K562 (cell line): ENCODE data around the gene C7orf57. TPM values are rescaled to one million over a fixed set of nuclear protein-coding genes. Genes with fewer than 3 reads are reported as not detected.
A peak's percentile ranks its signal among the peaks of the same experiment; 100 is the strongest.

Source experiments
- ATAC-seq: fragments of 200-7000 bp; cut with Tn5 transposase; 3 replicates; pipeline ENCODE4 v1.9.1; 2020; ENCODE audit warnings: moderate library complexity
- BruUV-seq: library from RNA; stranded (reverse); fragments of 400-500 nt; replicated peaks from 2 replicates; lab custom pipeline; 2021; lab: Mats Ljungman, UMichigan
- CTCF ChIA-PET: fragments of 300-600 bp; formaldehyde crosslinking; extraction: SDS; loops from one replicate; lab custom pipeline; 2021; ENCODE audit warnings: low intra/inter-chr PET ratio; lab: Yijun Ruan, JAX
- POLR2A ChIA-PET: fragments of 300-600, 350-650 bp; sonication (Branson Sonifier 250); formaldehyde crosslinking; extraction: SDS; loops from one replicate; lab custom pipeline; 2021; ENCODE audit warnings: antibody characterized with exemption, inconsistent platforms; lab: Yijun Ruan, JAX
- DNase-seq, 4 experiments: peaks; one replicate each; pipeline versions ENCODE4 v3.0.0 to v3.0.0-alpha.2; 2011 to 2018; ENCODE audit warnings: low spot score in 3 of 4, mixed read lengths in 3 of 4; ENCODE audit errors: extremely low read depth in 1 of 4
- FAIRE-seq: peaks from 2 replicates; lab custom pipeline; 2011; peaks lifted over from hg19 to GRCh38; lab: Jason Lieb, UNC
- H2AFZ ChIP-seq: 2 replicates; pipeline ENCODE4 v1.6.0; 2011; ENCODE audit warnings: low read depth, low read length, control low read depth, inconsistent platforms
- H3K27ac ChIP-seq: fragments of 200-600 bp; 3 replicates; pipeline ENCODE4 v1.8.0; 2011; ENCODE audit warnings: low read depth, mild to moderate bottlenecking, control low read depth, inconsistent platforms, low read length, moderate library complexity, mixed read lengths; ENCODE audit errors: extremely low read depth
- H3K27me3 ChIP-seq, 2 experiments: fragments of 300-600 bp in 1 of 2; 2 replicates in 1 of 2; 3 replicates in 1 of 2; pipeline versions ENCODE4 v1.6.0 to v1.8.0; 2011; ENCODE audit warnings: inconsistent platforms in 2 of 2, low read length in 2 of 2, mild to moderate bottlenecking in 1 of 2, mixed read lengths in 1 of 2, moderate library complexity in 1 of 2; ENCODE audit not compliant: control insufficient read depth in 2 of 2, insufficient read depth in 2 of 2
- H3K36me3 ChIP-seq: fragments of 300-600 bp; 3 replicates; pipeline ENCODE4 v1.8.0; 2011; ENCODE audit warnings: mild to moderate bottlenecking, low read length, inconsistent platforms; ENCODE audit not compliant: control insufficient read depth, insufficient read depth
- H3K4me1 ChIP-seq, 2 experiments: fragments of 200-600 bp in 1 of 2; replicated peaks in 1 of 2; 2 replicates in 1 of 2; 3 replicates in 1 of 2; pipeline versions ENCODE4 v1.5.1 to v1.8.0; 2011; ENCODE audit warnings: inconsistent platforms in 2 of 2, low read length in 2 of 2, mild to moderate bottlenecking in 1 of 2, mixed read lengths in 1 of 2, moderate library complexity in 1 of 2; ENCODE audit not compliant: control insufficient read depth in 2 of 2, insufficient read depth in 2 of 2
- H3K4me2 ChIP-seq: 2 replicates; pipeline ENCODE4 v1.6.1; 2011; ENCODE audit warnings: low read length, control low read depth, inconsistent platforms, mixed read lengths; ENCODE audit not compliant: insufficient read depth
- H3K4me3 ChIP-seq: fragments of 200-600 bp; sonication (generic), shearing (Covaris generic); 2 replicates; pipeline ENCODE4 v1.5.1; 2016; ENCODE audit warnings: control low read depth, inconsistent platforms
- H3K79me2 ChIP-seq: fragments of 200-600 bp; 3 replicates; pipeline ENCODE4 v1.8.0; 2011; ENCODE audit warnings: low read length, inconsistent platforms; ENCODE audit not compliant: control insufficient read depth, insufficient read depth
- H3K9ac ChIP-seq, 2 experiments: 2 replicates each; pipeline versions ENCODE4 v1.6.0 to v1.6.1; 2011; ENCODE audit warnings: low read depth in 2 of 2, low read length in 2 of 2, control low read depth in 1 of 2, inconsistent platforms in 1 of 2, mild to moderate bottlenecking in 1 of 2, mixed read lengths in 1 of 2; ENCODE audit not compliant: insufficient read depth in 1 of 2
- H3K9me1 ChIP-seq: one replicate; pipeline ENCODE4 v1.6.0; 2011; ENCODE audit warnings: inconsistent platforms, mild to moderate bottlenecking, low read length, moderate library complexity; ENCODE audit not compliant: control insufficient read depth, insufficient read depth
- H3K9me3 ChIP-seq: replicated peaks from 2 replicates; pipeline ENCODE4 v1.5.1; 2011; ENCODE audit warnings: low read depth, low read length, inconsistent platforms; ENCODE audit not compliant: control insufficient read depth, insufficient read depth
- H4K20me1 ChIP-seq: replicated peaks from 2 replicates; pipeline ENCODE4 v1.6.1; 2011; ENCODE audit warnings: low read length, inconsistent platforms, mixed read lengths; ENCODE audit not compliant: control insufficient read depth, insufficient read depth
- DACH1 ChIP-seq: fragments of 450-650 bp; IDR thresholded peaks from 2 replicates; pipeline ENCODE4 v1.6.1; 2018; ENCODE audit not compliant: partially characterized antibody
- DIDO1 ChIP-seq: fragments of 450-650 bp; IDR thresholded peaks from 2 replicates; pipeline ENCODE4 v1.6.1; 2016; ENCODE audit warnings: low read depth, missing biosample characterization, missing genetic modification characterization
- ESRRB ChIP-seq: fragments of 250-450 bp; sonication (Bioruptor Pico); IDR thresholded peaks from 2 replicates; pipeline ENCODE4 v1.5.0; 2020; ENCODE audit warnings: mild to moderate bottlenecking, moderate library complexity, borderline replicate concordance
- EWSR1 ChIP-seq: fragments of 450-650 bp; IDR thresholded peaks from 2 replicates; pipeline ENCODE4 v1.6.1; 2018; ENCODE audit warnings: borderline replicate concordance, mild to moderate bottlenecking, low read depth, moderate library complexity; ENCODE audit not compliant: partially characterized antibody
- FOS ChIP-seq: IDR thresholded peaks from 3 replicates; pipeline ENCODE4 v1.6.1; 2011; ENCODE audit not compliant: insufficient read length; ENCODE audit errors: extremely low read depth
- HCFC1 ChIP-seq: IDR thresholded peaks from 2 replicates; pipeline ENCODE4 v1.6.1; 2012; ENCODE audit warnings: low read depth, low read length, improper control_type of control experiment
- HDAC6 ChIP-seq: IDR thresholded peaks from 2 replicates; pipeline ENCODE4 v1.6.1; 2012; ENCODE audit warnings: low read depth, mild to moderate bottlenecking, control low read depth, inconsistent platforms, low read length, moderate library complexity
- MYNN ChIP-seq, 2 experiments: sonication (generic); formaldehyde crosslinking in 1 of 2; IDR thresholded peaks; 2 replicates each; pipeline versions ENCODE4 v1.5.0 to v1.6.1; 2016 to 2020; ENCODE audit warnings: antibody characterized with exemption in 1 of 2, missing genetic modification reagents in 1 of 2
- NCOA1 ChIP-seq: fragments of 450-650 bp; IDR thresholded peaks from 2 replicates; pipeline ENCODE4 v1.6.1; 2016; ENCODE audit warnings: low read depth
- NR2C1 ChIP-seq, 2 experiments: fragments of 450-650 bp; IDR thresholded peaks; 2 replicates each; pipeline ENCODE4 v1.6.1; 2017; ENCODE audit warnings: mild to moderate bottlenecking in 2 of 2, antibody characterized with exemption in 1 of 2, inconsistent platforms in 1 of 2, missing compliant biosample characterization in 1 of 2, missing genetic modification characterization in 1 of 2
- PCBP2 ChIP-seq: fragments of 200-400 bp; formaldehyde crosslinking; IDR thresholded peaks from 2 replicates; pipeline ENCODE4 v1.6.1; 2018; ENCODE audit warnings: low read length, low read depth, mild to moderate bottlenecking, moderate library complexity; ENCODE audit not compliant: poor library complexity, severe bottlenecking
- POLR2B ChIP-seq: fragments of 450-650 bp; IDR thresholded peaks from 2 replicates; pipeline ENCODE4 v1.6.1; 2018; ENCODE audit warnings: low read depth; ENCODE audit not compliant: partially characterized antibody
- SLC30A9 ChIP-seq: fragments of 250-450 bp; sonication (Bioruptor Pico); IDR thresholded peaks from 2 replicates; pipeline ENCODE4 v1.8.0; 2022; ENCODE audit warnings: mild to moderate bottlenecking, moderate library complexity
- WGBS: fragments of 100-300 bp; shearing (Covaris generic); methylation state at CpG from one replicate; pipeline ENCODE4 v1.1.6; 2016; ENCODE audit warnings: low coverage, mixed read lengths; ENCODE audit not compliant: insufficient coverage; ENCODE audit errors: missing lambda C conversion rate; 5-methylcytosine and 5-hydroxymethylcytosine counted together
- in situ Hi-C: fragments of 300-500 bp; cut with MboI; formaldehyde crosslinking; loops from 4 replicates; pipeline ENCODE4 v1.15.0; 2018; ENCODE audit warnings: inconsistent platforms, mixed read lengths
- intact Hi-C: fragments of 100-400 bp; cut with micrococcal nuclease; formaldehyde crosslinking; loops from 2 replicates; pipeline ENCODE4 v1.14.2; 2022
- polyA plus RNA-seq, 8 experiments: library from polyadenylated mRNA; depleted of rRNA in 4 of 8; stranded (reverse) in 5 of 8; unstranded in 3 of 8; fragments of >200 nt; fragmentation: Nextera tagmentation in 2 of 8; fragmentation: Illumina TruSeq in 1 of 8; extraction: Ambion mirVana in 2 of 8; extraction: Trizol in 1 of 8; gene quantifications; 2 replicates each; pipeline versions ENCODE4 v1.2.1 to v1.2.3, GENCODE V29; 2011 to 2014; ENCODE audit warnings: inconsistent platforms in 1 of 8, missing spikeins in 1 of 8
- total RNA-seq, 7 experiments: library from RNA; depleted of rRNA in 6 of 7; stranded (reverse); fragments of >200 nt in 6 of 7; fragmentation: Illumina TruSeq in 2 of 7; extraction: Trizol in 2 of 7; gene quantifications; 2 replicates each; pipeline versions ENCODE4 v1.2.1 to v1.2.3, GENCODE V29; 2011 to 2021; ENCODE audit warnings: low replicate concordance in 1 of 7
- TF ChIP-seq, protein P1 (sequence below): fragments of 450-650 bp; IDR thresholded peaks from 2 replicates; pipeline ENCODE4 v1.7.1; 2018; ENCODE audit warnings: mild to moderate bottlenecking, low read depth; ENCODE audit not compliant: partially characterized antibody
- TF ChIP-seq, protein P2 (sequence below): fragments of 450-650 bp; IDR thresholded peaks from 2 replicates; pipeline ENCODE4 v1.6.1; 2016; ENCODE audit warnings: low read depth, mild to moderate bottlenecking, moderate library complexity
- TF ChIP-seq, protein P3 (sequence below), 3 experiments: IDR thresholded peaks in 2 of 3; conservative IDR thresholded peaks in 1 of 3; 2 replicates each; pipeline ENCODE4 v1.5.1; 2011 to 2012; ENCODE audit warnings: low read length in 3 of 3, mild to moderate bottlenecking in 3 of 3, control low read depth in 2 of 3, improper control_type of control experiment in 1 of 3, inconsistent platforms in 1 of 3, low read depth in 1 of 3, mixed read lengths in 1 of 3, moderate library complexity in 1 of 3; ENCODE audit not compliant: insufficient read depth in 2 of 3

The C7orf57 gene
- total and polyA plus RNA-seq, 9 of the 15 experiments (the other 6 are each of a cell fraction or from before 2014, with no cell fraction given) = not detected

DNA sequence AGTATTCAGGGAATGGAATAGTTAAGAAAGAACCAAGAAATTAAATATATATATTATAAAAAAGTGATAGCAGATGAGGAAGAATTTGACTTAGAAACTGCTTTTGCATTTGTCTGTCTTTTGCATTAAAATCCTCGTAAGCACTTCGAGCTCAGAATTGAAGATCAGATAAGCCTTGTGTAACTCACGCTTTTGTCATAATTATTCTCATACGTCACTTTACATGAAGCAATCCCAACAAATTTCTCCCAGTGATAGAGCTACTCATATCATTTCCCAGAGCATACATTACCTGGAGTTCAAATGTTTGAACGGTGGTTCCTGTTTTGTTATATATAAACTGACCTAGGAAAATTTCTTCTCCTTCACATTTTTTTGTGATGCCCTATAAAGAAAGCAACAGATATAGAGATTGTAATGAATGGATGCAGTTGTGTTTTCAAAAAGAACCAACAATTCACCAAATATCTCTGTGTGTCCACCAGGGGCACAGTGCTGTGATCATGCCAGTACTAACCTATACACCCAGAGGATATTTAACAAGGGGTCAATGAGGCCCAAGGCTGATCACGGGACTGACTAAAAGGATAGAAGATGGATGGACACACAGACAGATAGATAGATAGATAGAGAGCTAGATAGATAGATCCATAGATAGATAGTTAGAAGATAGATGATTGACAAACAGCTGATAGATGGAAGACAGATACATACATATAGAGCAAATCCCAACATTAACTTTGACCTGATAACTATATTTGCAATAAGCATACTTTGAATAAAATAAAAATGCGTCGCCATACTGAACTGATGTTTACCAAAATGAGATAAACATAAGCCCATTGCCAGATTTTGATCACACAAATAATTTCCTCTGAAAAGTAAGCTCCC, 46.6 kb upstream of the C7orf57 start:
- H3K27ac ChIP-seq = no peak overlapping the region
- ATAC-seq = 0 out of 3 replicates have a peak, but pooled peaks have one; percentile 45
- in situ Hi-C loops (no loop called here), intact Hi-C loops (no loop called here)
- BruUV-seq = no TSS peak
- DNase-seq = no peak
- FAIRE-seq = no peak
- no peaks in the 10 kb centered on the region for H3K79me2 ChIP-seq
- H3K4me3 ChIP-seq = no peak overlapping the region
- no peak overlapping the region for H3K9ac ChIP-seq
- H3K9me1 ChIP-seq = no peaks in the 10 kb centered on the region
- TF ChIP-seq SLC30A9 (no peak), POLR2B (no peak), HCFC1 (no peak), EWSR1 (no peak), DACH1 (peak; percentile 26), DIDO1 (tag) (no peak), ESRRB (CRISPR knock-in tag) (no peak), FOS (no peak), NR2C1 (IDR thresholded peaks at IDR 0.05) (no peak), NR2C1 (tag; IDR thresholded peaks at IDR 0.05) (no peak), MYNN (IDR thresholded peaks at IDR 0.05) (no peak), MYNN (CRISPR knock-in tag; IDR thresholded peaks at IDR 0.05) (no peak), NCOA1 (no peak), PCBP2 (no peak), HDAC6 (no peak)
- TF ChIP-seq, protein P1, sequence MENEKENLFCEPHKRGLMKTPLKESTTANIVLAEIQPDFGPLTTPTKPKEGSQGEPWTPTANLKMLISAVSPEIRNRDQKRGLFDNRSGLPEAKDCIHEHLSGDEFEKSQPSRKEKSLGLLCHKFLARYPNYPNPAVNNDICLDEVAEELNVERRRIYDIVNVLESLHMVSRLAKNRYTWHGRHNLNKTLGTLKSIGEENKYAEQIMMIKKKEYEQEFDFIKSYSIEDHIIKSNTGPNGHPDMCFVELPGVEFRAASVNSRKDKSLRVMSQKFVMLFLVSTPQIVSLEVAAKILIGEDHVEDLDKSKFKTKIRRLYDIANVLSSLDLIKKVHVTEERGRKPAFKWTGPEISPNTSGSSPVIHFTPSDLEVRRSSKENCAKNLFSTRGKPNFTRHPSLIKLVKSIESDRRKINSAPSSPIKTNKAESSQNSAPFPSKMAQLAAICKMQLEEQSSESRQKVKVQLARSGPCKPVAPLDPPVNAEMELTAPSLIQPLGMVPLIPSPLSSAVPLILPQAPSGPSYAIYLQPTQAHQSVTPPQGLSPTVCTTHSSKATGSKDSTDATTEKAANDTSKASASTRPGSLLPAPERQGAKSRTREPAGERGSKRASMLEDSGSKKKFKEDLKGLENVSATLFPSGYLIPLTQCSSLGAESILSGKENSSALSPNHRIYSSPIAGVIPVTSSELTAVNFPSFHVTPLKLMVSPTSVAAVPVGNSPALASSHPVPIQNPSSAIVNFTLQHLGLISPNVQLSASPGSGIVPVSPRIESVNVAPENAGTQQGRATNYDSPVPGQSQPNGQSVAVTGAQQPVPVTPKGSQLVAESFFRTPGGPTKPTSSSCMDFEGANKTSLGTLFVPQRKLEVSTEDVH = no peak
- TF ChIP-seq, protein P2, sequence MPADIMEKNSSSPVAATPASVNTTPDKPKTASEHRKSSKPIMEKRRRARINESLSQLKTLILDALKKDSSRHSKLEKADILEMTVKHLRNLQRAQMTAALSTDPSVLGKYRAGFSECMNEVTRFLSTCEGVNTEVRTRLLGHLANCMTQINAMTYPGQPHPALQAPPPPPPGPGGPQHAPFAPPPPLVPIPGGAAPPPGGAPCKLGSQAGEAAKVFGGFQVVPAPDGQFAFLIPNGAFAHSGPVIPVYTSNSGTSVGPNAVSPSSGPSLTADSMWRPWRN = no peak
- TF ChIP-seq, protein P3, sequence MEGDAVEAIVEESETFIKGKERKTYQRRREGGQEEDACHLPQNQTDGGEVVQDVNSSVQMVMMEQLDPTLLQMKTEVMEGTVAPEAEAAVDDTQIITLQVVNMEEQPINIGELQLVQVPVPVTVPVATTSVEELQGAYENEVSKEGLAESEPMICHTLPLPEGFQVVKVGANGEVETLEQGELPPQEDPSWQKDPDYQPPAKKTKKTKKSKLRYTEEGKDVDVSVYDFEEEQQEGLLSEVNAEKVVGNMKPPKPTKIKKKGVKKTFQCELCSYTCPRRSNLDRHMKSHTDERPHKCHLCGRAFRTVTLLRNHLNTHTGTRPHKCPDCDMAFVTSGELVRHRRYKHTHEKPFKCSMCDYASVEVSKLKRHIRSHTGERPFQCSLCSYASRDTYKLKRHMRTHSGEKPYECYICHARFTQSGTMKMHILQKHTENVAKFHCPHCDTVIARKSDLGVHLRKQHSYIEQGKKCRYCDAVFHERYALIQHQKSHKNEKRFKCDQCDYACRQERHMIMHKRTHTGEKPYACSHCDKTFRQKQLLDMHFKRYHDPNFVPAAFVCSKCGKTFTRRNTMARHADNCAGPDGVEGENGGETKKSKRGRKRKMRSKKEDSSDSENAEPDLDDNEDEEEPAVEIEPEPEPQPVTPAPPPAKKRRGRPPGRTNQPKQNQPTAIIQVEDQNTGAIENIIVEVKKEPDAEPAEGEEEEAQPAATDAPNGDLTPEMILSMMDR (IDR thresholded peaks at IDR 0.05 in 2 of 3, conservative IDR thresholded peaks at IDR 0.05 in 1 of 3; ENCODE audit: insufficient read depth in 2 of 3, low read depth in 1 of 3, low read length in 3 of 3) = 0 out of 6 replicates have a peak, but pooled peaks of 2 of the 3 experiments have one; percentile 12 to 23
- H3K4me2 ChIP-seq = no peak overlapping the region
- WGBS = 18% methylated on average over 8 of the region's 8 CpGs
- H3K36me3 ChIP-seq = no peaks in the 10 kb centered on the region
- no peaks in the 10 kb centered on the region for H4K20me1 ChIP-seq
- H3K9me3 ChIP-seq = no peaks in the 10 kb centered on the region
- H3K27me3 ChIP-seq = no peaks in the 10 kb centered on the region
- ChIA-PET CTCF (no interaction called here), POLR2A (no interaction called here)
- peaks cover 0 to 8% of the 10 kb centered on the region in 2 experiments; a peak in 2 of 5 replicates for H3K4me1 ChIP-seq
- H2AFZ ChIP-seq = no peak overlapping the region
